ENCODE results near the gene HDGF. TPM values are rescaled to one million over a fixed set of nuclear protein-coding genes. Genes with fewer than 3 reads are reported as not detected.

HDGF gene
- 360 and 367 TPM in 2 replicates for total RNA-seq

DNA sequence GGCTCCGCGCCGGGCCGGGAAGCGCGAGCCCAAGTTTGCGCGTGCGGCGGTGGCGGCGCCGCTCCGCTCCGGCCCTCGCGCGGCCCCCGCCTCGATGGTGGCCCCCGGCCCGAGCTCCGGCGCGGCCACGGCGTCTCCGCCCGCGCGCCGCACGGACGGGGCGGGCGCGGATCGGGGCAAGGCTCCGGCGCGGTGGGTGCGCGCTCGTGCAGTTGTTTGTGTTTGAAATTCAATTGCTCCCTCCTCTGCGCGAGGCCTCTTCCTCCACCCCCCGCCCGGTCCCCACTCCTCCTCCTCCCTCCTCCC lies at the start of gene HDGF:
TSS of gene HDGF (minus strand) at position 225 of the 306 bp plus-strand sequence. CDS start 246 bp downstream, outside the sequence.
- no peaks in the 10 kb centered on the region for H3K27me3 Mint-ChIP-seq
- H3K27ac Mint-ChIP-seq, result peak within 1 kb of the TSS; percentile 96
- H3K4me1 Mint-ChIP-seq, result peaks cover 34% of the 10 kb centered on the region
- intact Hi-C loops (cut with micrococcal nuclease), result loop anchor here (1.0 to 10.0 kb wide), 4 partner anchors 10 to 557 kb away; partner anchors contain the start of genes ISG20L2, METTL25B, MRPL24 and PRCC
- no peak for DNase-seq
- H3K9me3 Mint-ChIP-seq, result no peaks in the 10 kb centered on the region
- H3K4me3 Mint-ChIP-seq, result peak within 1 kb of the TSS; percentile 97
- H3K36me3 Mint-ChIP-seq (ENCODE audit: low read depth), result peaks cover 35% of the 10 kb centered on the region

DNA sequence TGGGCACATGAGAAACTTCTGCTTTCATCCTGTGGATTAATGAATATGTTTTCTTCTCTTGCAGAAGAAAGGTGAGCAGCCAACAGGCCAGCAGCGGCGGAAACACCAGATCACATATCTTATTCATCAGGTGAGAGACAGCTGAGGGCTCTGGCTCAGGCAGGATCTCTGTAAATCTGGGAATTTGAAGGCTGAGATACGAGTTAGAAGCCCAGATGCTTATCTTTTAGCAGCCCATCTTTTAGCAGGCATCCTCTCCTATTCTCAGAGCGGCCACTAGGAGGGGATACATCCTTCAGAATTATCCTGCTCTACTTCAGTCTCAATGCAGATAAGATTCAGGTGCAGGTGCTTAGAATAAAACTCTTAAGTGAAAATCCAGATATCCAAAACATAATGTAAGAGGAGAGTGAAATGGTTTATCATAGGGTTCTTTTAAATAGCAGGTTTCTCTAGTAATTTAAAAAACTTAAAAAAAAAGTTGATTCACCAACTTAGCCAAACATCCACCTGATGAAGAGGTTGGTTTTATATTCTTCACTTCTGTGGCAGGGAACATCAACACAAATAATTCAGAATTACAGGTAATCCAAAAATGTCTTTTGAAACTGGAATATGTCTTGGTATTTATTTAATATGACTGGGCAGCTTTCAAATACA lies 45.9 kb upstream of the HDGF start:
- Mint-ChIP-seq H3K4me1 (peaks cover 17% of the 10 kb centered on the region), H3K27ac (no peak overlapping the region), H3K27me3 (no peaks in the 10 kb centered on the region), H3K9me3 (no peaks in the 10 kb centered on the region), H3K4me3 (no peak overlapping the region), H3K36me3 (ENCODE audit: low read depth) (peaks cover 59% of the 10 kb centered on the region)
- DNase-seq, result peak; percentile 90
- intact Hi-C loops (cut with micrococcal nuclease), result loop anchor here (1.0 to 5.0 kb wide), 4 partner anchors 15 to 125 kb away; partner anchors contain the start of genes LRRC71 and NTRK1

DNA sequence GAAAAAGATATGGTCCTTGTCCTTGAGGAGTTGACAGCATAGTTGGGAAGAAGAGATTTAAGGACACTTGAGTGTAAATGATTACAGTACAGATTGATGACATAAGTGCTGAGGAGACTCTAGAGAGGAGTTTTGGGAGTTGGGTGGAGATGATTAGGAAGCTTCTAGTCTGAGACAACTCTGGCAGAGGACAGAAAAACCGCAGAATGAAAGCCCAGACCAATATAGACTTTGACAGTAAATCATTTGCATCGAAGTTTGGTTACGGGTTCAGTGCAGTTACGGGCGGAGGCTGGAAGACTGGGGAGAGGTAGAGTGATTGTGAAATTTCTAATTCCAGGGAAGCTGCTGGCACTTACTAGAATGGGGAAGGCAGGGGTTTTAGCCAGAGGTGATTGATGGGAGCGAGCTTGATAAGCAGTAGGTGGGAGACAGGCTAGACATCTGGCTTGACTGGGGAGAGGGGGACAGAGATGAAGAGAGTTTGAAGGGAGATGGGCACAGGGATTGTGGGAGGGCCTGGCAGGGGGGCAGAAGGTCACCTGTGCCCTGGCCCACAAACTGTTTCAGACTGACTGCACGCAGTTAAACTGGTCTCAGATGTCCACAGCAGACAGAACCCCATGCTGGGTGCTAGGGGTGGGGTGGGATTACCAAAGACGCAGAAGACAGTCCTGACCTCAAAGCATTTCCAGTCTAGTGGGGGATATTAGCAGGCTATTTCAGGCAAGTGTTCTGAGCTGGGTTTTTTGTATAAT lies 45.0 kb upstream of the HDGF start:
- intact Hi-C loops (cut with micrococcal nuclease), result loop anchor here (1.0 to 5.0 kb wide), 4 partner anchors 16 to 126 kb away; partner anchors contain the start of genes LRRC71 and NTRK1
- H3K4me3 Mint-ChIP-seq, result no peak overlapping the region
- H3K27me3 Mint-ChIP-seq, result no peaks in the 10 kb centered on the region
- H3K36me3 Mint-ChIP-seq (ENCODE audit: low read depth), result peaks cover 61% of the 10 kb centered on the region
- no peak for DNase-seq
- peaks cover 11% of the 10 kb centered on the region for H3K4me1 Mint-ChIP-seq
- H3K27ac Mint-ChIP-seq, result no peak overlapping the region
- H3K9me3 Mint-ChIP-seq, result no peaks in the 10 kb centered on the region

DNA sequence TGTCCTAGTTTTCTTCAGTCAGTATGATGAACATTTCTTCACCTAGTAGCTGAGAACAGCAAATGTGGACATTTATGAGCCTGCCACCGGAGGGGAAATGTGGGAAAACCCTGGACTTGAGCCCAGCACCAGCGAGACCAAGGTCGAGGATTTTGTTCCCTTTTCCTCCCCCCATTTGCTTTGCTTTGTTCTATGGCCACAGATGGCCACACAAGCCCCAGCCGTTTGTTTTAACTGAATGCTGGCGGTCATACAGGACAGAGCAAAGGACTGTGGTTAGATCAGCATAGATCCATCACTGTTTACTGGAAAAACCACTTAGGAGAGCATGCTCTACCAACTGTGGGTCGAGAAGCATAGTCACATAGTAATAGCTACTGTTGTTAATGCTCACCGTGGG lies 44.3 kb upstream of the HDGF start:
- H3K9me3 Mint-ChIP-seq, result no peaks in the 10 kb centered on the region
- DNase-seq, result no peak
- peaks cover 61% of the 10 kb centered on the region for H3K36me3 Mint-ChIP-seq (ENCODE audit: low read depth)
- no peak overlapping the region for H3K4me3 Mint-ChIP-seq
- intact Hi-C loops (cut with micrococcal nuclease), result loop anchor here (2.0 to 5.0 kb wide), 2 partner anchors 17 to 127 kb away; partner anchors contain the start of gene LRRC71
- peaks cover 6% of the 10 kb centered on the region for H3K4me1 Mint-ChIP-seq
- H3K27me3 Mint-ChIP-seq, result no peaks in the 10 kb centered on the region
- H3K27ac Mint-ChIP-seq, result no peak overlapping the region

DNA sequence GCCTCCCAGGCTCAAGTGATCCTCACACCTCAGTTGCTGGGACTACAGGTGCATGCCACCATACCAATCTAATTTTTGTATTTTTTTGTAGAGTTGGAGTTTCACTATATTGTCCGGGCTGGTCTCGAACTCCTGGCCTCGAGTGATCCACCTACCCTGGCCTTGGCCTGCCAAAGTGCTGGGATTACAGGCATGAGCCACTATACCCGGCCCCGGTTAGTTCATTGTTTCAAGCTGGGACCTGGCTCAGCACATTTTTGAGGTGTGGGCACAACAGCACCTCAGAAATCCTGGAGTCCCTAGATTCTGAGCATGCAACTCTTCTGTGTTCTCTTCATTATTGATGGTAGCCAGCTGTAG lies 43.9 kb upstream of the HDGF start:
- no peaks in the 10 kb centered on the region for H3K27me3 Mint-ChIP-seq
- H3K27ac Mint-ChIP-seq, result no peak overlapping the region
- no peak for DNase-seq
- intact Hi-C loops (cut with micrococcal nuclease), result loop anchor here (5.0 kb wide), 1 partner anchor 127 kb away; the partner anchor contains the start of gene LRRC71
- H3K9me3 Mint-ChIP-seq, result no peaks in the 10 kb centered on the region
- H3K4me1 Mint-ChIP-seq, result peaks cover 4% of the 10 kb centered on the region
- H3K4me3 Mint-ChIP-seq, result no peak overlapping the region
- H3K36me3 Mint-ChIP-seq (ENCODE audit: low read depth), result peaks cover 59% of the 10 kb centered on the region

DNA sequence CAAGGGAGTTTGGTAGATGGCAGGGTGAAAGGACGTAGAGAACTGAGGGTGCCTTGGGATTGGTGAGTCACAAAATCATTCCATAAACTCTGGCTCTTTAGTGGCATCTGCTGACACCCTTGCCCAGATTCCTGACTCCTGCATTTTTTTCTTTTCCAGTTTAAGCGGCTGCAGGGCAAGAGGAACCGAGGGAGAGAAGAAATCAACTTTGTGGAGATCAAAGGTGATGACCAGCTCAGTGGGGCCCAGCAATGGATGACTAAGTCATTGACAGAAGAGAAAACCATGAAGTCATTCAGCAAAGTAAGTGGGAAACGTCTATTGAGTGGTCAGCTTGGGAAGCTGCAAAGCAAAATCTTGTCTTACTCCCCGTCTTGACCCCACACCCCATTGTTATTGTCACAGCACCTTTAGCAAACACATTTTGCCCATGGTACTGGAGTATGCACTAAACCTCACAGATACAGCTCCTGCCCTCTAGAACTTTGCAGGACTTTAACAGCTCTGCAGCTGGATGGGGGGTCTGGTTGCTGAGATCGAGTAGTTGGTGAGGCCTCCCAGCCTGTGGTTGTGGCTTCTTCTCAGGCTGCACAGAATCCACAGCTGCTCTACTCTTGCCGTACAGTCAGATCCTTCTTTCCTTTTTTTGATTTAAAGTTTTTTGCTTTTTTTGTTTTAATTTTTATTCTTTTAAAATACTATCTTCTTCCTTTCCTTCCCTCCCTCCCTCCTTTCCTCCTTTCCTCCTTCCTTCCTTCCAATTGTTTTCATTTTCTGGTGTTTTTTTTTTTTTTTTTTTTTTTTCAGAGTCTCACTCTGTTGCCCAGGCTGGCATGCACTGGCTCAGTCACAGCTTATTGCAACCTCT lies 43.3 kb upstream of the HDGF start:
- Mint-ChIP-seq H3K9me3 (no peaks in the 10 kb centered on the region), H3K27me3 (no peaks in the 10 kb centered on the region), H3K36me3 (ENCODE audit: low read depth) (peaks cover 59% of the 10 kb centered on the region), H3K4me1 (peaks cover 2% of the 10 kb centered on the region), H3K27ac (no peak overlapping the region), H3K4me3 (no peak overlapping the region)
- intact Hi-C loops (cut with micrococcal nuclease), result loop anchor here (5.0 kb wide), 1 partner anchor 128 kb away; the partner anchor contains the start of gene LRRC71
- no peak for DNase-seq

DNA sequence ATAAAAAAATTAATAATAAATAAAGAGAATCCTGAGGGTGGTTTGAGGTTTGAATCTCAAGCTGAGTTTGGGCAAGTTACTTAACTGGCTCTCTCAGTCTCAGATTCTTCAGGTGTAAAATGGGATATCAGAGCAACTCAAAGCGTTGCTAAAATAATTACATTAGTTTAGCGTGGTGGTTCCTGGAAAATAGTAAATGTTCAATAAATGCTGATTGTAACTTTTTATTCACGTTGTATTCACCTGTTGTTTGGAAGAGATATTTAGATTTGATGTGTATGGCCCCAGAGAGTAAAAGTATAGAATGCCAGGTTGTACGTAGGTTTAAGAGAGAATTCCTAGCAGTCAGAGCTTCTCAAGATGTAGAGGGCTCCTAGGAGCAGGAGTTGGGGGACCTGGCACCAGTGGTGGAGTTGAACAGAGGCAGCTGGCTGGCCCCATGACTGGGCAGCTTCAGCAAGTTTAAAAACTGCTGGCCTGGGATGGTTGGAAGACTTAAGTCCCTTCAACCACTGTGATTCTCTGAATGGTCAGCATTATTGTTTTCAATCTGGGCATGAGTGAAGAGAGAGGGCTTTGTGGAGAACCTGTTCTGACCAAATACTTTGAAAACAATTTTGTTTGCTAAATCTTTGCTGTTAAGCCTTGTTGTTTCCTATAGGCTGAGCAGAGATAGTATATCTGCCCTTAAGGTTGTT lies 38.3 kb upstream of the HDGF start:
- no peaks in the 10 kb centered on the region for H3K9me3 Mint-ChIP-seq
- no peaks in the 10 kb centered on the region for H3K27me3 Mint-ChIP-seq
- H3K27ac Mint-ChIP-seq, result no peak overlapping the region
- H3K4me3 Mint-ChIP-seq, result no peak overlapping the region
- peaks cover 8% of the 10 kb centered on the region for H3K4me1 Mint-ChIP-seq
- intact Hi-C loops (cut with micrococcal nuclease), result no loop called here
- peaks cover 52% of the 10 kb centered on the region for H3K36me3 Mint-ChIP-seq (ENCODE audit: low read depth)
- no peak for DNase-seq

DNA sequence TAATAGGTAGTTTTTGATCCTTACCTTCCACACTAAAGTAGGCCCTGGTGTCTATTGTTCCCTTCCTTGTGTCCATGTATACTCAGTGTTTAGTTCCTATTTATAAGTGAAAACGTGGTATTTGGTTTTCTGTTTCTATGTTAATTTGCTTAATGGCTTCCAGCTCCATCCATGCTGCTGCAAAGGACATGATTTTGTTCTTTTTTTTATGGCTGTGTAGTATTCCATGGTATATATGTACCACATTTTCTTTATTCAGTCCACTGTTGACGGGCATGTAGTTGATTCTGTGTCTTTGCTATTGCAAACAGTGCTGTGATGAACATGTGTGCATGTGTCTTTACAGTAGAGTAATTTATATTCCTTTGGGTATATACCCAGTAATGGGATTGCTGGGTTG lies 36.7 kb upstream of the HDGF start:
- no peaks in the 10 kb centered on the region for H3K27me3 Mint-ChIP-seq
- no peaks in the 10 kb centered on the region for H3K9me3 Mint-ChIP-seq
- intact Hi-C loops (cut with micrococcal nuclease), result no loop called here
- H3K27ac Mint-ChIP-seq, result no peak overlapping the region
- peaks cover 8% of the 10 kb centered on the region for H3K4me1 Mint-ChIP-seq
- H3K4me3 Mint-ChIP-seq, result no peak overlapping the region
- no peak for DNase-seq
- H3K36me3 Mint-ChIP-seq (ENCODE audit: low read depth), result peaks cover 50% of the 10 kb centered on the region

DNA sequence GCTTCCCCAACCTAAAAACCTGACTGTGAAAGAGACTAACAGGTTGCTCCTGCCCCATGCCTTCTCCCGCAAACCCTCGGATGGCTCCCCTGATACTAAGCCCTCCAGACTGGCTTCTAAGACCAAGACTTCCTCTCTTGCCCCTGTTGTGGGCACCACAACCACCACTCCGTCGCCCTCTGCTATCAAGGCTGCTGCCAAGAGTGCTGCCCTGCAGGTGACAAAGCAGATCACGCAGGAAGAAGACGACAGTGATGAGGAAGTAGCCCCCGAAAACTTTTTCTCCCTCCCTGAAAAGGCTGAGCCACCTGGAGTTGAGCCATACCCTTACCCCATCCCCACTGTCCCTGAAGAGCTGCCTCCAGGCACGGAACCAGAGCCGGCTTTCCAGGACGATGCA lies 35.2 kb upstream of the HDGF start:
- no peak for DNase-seq

DNA sequence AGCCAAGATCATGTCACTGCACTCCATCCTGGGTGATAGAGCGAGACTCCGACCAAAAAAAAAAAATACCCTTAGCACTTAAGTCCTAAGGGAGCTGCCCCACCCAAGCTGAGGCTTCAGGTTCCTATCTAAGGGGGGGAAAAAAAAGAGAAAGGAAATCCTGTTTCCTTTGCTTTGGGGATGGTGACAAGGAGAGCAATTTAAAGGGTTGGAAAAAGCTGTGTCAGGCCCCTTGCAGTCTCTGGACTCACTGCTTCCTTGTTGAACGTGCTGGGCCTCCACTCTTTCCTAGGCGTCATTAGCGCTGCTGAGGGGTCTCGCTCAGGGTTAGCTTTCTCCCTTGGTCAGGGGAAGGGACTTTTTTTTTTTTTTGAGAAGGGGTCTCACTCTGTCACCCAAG lies 34.0 kb upstream of the HDGF start:
- DNase-seq, result no peak
- peaks cover 19% of the 10 kb centered on the region for H3K4me1 Mint-ChIP-seq
- H3K36me3 Mint-ChIP-seq (ENCODE audit: low read depth), result peaks cover 60% of the 10 kb centered on the region
- H3K4me3 Mint-ChIP-seq, result no peak overlapping the region
- no peaks in the 10 kb centered on the region for H3K9me3 Mint-ChIP-seq
- intact Hi-C loops (cut with micrococcal nuclease), result no loop called here
- no peak overlapping the region for H3K27ac Mint-ChIP-seq
- no peaks in the 10 kb centered on the region for H3K27me3 Mint-ChIP-seq

More for the DNA sequence above, 35.2 kb upstream of the HDGF start:
- Mint-ChIP-seq H3K27ac (no peak overlapping the region), H3K36me3 (ENCODE audit: low read depth) (peaks cover 57% of the 10 kb centered on the region), H3K4me3 (no peak overlapping the region), H3K9me3 (no peaks in the 10 kb centered on the region), H3K4me1 (peaks cover 12% of the 10 kb centered on the region), H3K27me3 (no peaks in the 10 kb centered on the region)
- intact Hi-C loops (cut with micrococcal nuclease), result no loop called here

DNA sequence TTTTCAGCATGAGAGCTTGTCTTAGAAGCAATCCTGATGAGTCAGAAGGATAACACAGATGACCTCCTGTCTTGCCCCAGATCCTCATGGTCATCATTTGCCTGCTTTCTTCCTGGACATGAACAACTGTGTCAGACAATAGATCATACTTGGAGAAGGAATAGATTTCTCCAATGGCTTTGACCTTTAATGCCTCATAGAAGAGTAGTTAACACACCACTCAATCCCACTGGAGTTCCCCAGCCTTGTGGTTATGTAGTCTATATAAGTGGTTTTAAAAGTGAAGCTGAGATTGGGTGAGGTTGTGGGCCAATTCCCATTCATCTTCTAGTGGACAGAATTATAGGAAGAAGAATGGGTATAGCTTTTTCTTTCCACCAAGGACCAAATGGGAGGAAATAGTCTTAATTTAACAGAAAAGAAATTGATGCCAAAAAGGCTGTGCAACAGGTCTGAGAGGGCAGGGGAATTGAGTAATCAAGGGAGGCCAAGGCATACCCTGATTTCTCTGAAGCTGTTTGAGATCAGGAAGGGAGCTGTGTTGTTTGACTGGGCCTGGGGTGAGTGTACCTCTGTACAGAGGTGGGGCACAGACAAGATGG lies 30.2 kb upstream of the HDGF start:
- H3K9me3 Mint-ChIP-seq, result no peaks in the 10 kb centered on the region
- intact Hi-C loops (cut with micrococcal nuclease), result no loop called here
- H3K27ac Mint-ChIP-seq, result no peak overlapping the region
- H3K4me1 Mint-ChIP-seq, result peaks cover 25% of the 10 kb centered on the region
- no peaks in the 10 kb centered on the region for H3K27me3 Mint-ChIP-seq
- peaks cover 45% of the 10 kb centered on the region for H3K36me3 Mint-ChIP-seq (ENCODE audit: low read depth)
- no peak for DNase-seq
- no peak overlapping the region for H3K4me3 Mint-ChIP-seq

DNA sequence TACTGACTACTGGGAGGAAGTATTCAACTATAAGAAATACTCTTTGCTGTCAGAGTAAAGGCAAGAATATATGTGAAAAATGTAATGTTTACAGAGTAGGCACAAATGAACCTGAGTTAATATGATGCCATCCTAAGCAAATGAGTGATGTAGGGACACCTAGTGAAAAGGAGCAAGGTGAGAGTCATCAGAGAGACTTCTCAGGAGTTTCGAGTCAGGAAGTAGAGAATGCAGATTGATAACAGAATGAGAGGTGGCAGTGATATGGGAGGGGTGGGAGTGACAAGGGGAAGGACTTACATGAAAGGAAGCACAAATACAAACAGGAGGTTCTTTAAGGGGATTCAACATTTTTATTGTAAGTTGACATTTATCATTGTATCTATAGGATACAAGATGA lies 26.1 kb upstream of the HDGF start:
- Mint-ChIP-seq H3K4me1 (peaks cover 39% of the 10 kb centered on the region), H3K27ac (no peak overlapping the region), H3K4me3 (no peak overlapping the region), H3K36me3 (ENCODE audit: low read depth) (peaks cover 41% of the 10 kb centered on the region), H3K9me3 (no peaks in the 10 kb centered on the region), H3K27me3 (no peaks in the 10 kb centered on the region)
- no peak for DNase-seq
- intact Hi-C loops (cut with micrococcal nuclease), result no loop called here

DNA sequence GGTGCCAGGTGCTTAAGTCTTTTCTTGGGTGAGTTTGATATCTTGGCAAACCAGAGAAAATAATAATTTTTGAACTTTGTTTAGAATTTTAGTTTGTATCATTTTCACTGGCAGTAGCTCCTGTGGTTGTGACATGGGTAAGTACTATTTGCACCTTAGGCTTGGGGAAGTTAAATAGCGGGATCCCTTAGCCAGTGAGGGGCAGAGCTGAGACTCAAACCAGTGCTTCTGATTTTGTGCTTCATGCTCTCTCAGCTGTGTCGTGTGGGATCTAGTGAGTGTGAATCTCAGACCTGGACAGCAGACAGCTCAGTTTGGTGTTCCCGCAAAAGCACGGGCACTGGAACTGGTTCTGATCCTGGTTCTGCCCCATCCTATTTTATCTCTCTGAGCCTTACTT lies 25.5 kb upstream of the HDGF start:
- H3K4me1 Mint-ChIP-seq, result peaks cover 43% of the 10 kb centered on the region
- no peak for DNase-seq
- peaks cover 38% of the 10 kb centered on the region for H3K36me3 Mint-ChIP-seq (ENCODE audit: low read depth)
- H3K27me3 Mint-ChIP-seq, result no peaks in the 10 kb centered on the region
- no peak overlapping the region for H3K4me3 Mint-ChIP-seq
- no peaks in the 10 kb centered on the region for H3K9me3 Mint-ChIP-seq
- intact Hi-C loops (cut with micrococcal nuclease), result no loop called here
- H3K27ac Mint-ChIP-seq, result no peak overlapping the region

All from activated CD4-positive, alpha-beta T cell treated with anti-CD3 and anti-CD28 coated beads, Interleukin-2, amount 10 ng/mL, durations not matched to agents 24 days and 14 days (primary cell).